Fibroblast of lung (primary cell): ENCODE measurements around the gene EDC3.

ENCODE experiments used
- CTCF ChIP-seq, 2 donors: IDR thresholded peaks in 1 of 2; conservative IDR thresholded peaks in 1 of 2; 1 replicate in 1 of 2; 2 replicates in 1 of 2; pipeline ENCODE4 v1.5.1; 2011 to 2012; ENCODE audit warnings: low read length in 2 of 2, control low read depth in 1 of 2, inconsistent platforms in 1 of 2, low read depth in 1 of 2, mild to moderate bottlenecking in 1 of 2
- EZH2 ChIP-seq: IDR thresholded peaks from 2 replicates; pipeline ENCODE4 v1.5.1; 2012; ENCODE audit warnings: low read length, control low read depth, mild to moderate bottlenecking; ENCODE audit errors: missing control alignments

GRCh38 chr15:74676801-74677200 lies 19.0 kb downstream of the EDC3 start:
- TF ChIP-seq CTCF (conservative IDR thresholded peaks at IDR 0.05 in 1 of 2, IDR thresholded peaks at IDR 0.05 in 1 of 2; ENCODE audit: low read depth in 1 of 2, low read length in 2 of 2) (no peak), EZH2 (no peak)
